Lung (tissue), 12 donors: Measurements from ENCODE around the gene GLO1. TPM values are rescaled to one million over a fixed set of nuclear protein-coding genes. Genes with fewer than 3 reads are reported as not detected.

Experiments used
- ATAC-seq: fragments of 200-7000 bp; cut with Tn5 transposase; one replicate; pipeline ENCODE4 v1.9.1; 2020; ENCODE audit warnings: moderate number of reproducible peaks; ENCODE audit not compliant: insufficient read depth, low FRiP score
- DNase-seq, 3 donors: peaks; one replicate each; pipeline ENCODE4 v3.0.0-alpha.2; 2013 to 2017
- H3K27ac ChIP-seq, 2 donors: one replicate each; pipeline ENCODE4 v1.5.1; 2013; ENCODE audit warnings: mild to moderate bottlenecking in 2 of 2, moderate library complexity in 2 of 2, control low read depth in 1 of 2, inconsistent platforms in 1 of 2, low read depth in 1 of 2, low read length in 1 of 2
- H3K27me3 ChIP-seq, 3 donors: one replicate each; pipeline ENCODE4 v1.5.1; 2013; ENCODE audit warnings: low read length in 2 of 3; ENCODE audit not compliant: control insufficient read depth in 3 of 3, insufficient read depth in 3 of 3
- H3K36me3 ChIP-seq, 4 donors: one replicate each; pipeline ENCODE4 v1.5.1; 2013; ENCODE audit warnings: low read length in 4 of 4, mild to moderate bottlenecking in 1 of 4, moderate library complexity in 1 of 4; ENCODE audit not compliant: control insufficient read depth in 4 of 4, insufficient read depth in 4 of 4
- H3K4me1 ChIP-seq, 5 donors: one replicate each; pipeline ENCODE4 v1.5.1; 2013; ENCODE audit warnings: low read length in 5 of 5, mild to moderate bottlenecking in 2 of 5, moderate library complexity in 1 of 5; ENCODE audit not compliant: control insufficient read depth in 5 of 5, insufficient read depth in 5 of 5
- H3K4me3 ChIP-seq: one replicate; pipeline ENCODE4 v1.5.1; 2013; ENCODE audit warnings: mild to moderate bottlenecking, control low read depth, moderate library complexity
- H3K9ac ChIP-seq, 2 donors: one replicate each; pipeline ENCODE4 v1.5.1; 2013; ENCODE audit warnings: low read length in 2 of 2, control low read depth in 1 of 2; ENCODE audit not compliant: insufficient read depth in 1 of 2
- H3K9me3 ChIP-seq, 4 donors: one replicate each; pipeline ENCODE4 v1.5.1; 2013; ENCODE audit warnings: low read length in 3 of 4, mild to moderate bottlenecking in 1 of 4, moderate library complexity in 1 of 4; ENCODE audit not compliant: control insufficient read depth in 4 of 4, insufficient read depth in 3 of 4
- WGBS, 2 donors: extraction: QIAGEN DNeasy Blood & Tissue Kit; methylation state at CpG; one replicate each; pipeline ENCODE4 v1.1.7; 2013; 5-methylcytosine and 5-hydroxymethylcytosine counted together
- polyA plus RNA-seq, 2 donors: library from polyadenylated mRNA; stranded (reverse); fragments of 200-250 nt; gene quantifications; one replicate each; pipeline ENCODE4 v1.2.1, GENCODE V29; 2013
- total RNA-seq, 2 donors: library from RNA; depleted of rRNA in 1 of 2; stranded (reverse); fragments of >200 nt in 1 of 2; gene quantifications; one replicate each; pipeline ENCODE4 v1.2.1, GENCODE V29; 2014 to 2021
- TF ChIP-seq, protein P1 (sequence below): IDR thresholded peaks from 2 replicates; pipeline ENCODE4 v1.5.1; 2012; ENCODE audit warnings: mild to moderate bottlenecking; ENCODE audit errors: control extremely low read depth, extremely low read depth
- donor health status: control.
- donor health status: control.
- donor health status: Bipolar disorder and iron deficiency.
- donor health status: healthy.
- donor health status: DM: yes; HTN: yes; CAD: no.

Gene GLO1
- total and polyA plus RNA-seq, 4 donors, result 54.9 to 131 (median 89.3) TPM

DNA sequence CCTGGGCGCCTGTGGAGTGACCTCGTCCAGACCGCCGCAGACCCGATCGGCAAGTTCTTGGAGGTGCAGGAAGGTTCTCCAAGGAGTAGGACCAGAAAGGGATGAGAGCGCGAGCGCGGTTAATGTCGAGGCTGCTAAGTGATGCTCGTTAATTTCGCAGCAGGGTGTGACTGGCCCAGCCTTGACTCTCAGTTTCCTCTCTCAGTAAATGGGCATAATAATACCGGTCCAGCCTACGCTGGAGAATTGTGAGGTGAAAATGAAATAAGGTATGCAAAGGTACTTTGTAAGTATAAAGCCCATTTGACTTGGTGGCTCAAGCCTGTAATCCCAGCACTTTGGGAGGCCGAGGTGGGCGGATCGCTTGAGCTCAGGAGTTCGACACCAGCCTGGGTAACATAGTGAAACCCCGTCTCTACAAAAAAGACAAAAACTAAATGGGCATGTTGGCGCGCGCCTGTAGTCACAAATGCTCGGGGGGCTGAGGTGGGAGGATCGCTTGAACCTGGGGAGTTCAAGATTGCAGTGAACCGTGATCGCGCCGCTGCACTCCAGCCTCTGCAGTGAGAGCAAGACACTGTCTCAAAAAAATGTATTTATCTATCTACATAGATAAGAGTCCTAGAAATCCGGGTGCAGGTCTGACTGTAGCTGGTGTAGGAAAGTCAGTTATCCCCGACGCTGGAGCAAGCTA is 62.6 kb downstream of the GLO1 start:
- Histone ChIP-seq H3K9me3 (no peaks in the 10 kb centered on the region), H3K4me3 (peak overlapping the region; percentile 82), H3K27me3 (no peaks in the 10 kb centered on the region), H3K4me1 (peaks cover 0 to 23% (median 2%) of the 10 kb centered on the region in 5 donors), H3K27ac (peak overlapping the region; percentile 69 to 88), H3K9ac (peak overlapping the region; percentile 93 to 95), H3K36me3 (no peaks in the 10 kb centered on the region)
- ATAC-seq (no peak), DNase-seq (peak; percentile 8 to 15 (median 15))
- TF ChIP-seq, protein P1, sequence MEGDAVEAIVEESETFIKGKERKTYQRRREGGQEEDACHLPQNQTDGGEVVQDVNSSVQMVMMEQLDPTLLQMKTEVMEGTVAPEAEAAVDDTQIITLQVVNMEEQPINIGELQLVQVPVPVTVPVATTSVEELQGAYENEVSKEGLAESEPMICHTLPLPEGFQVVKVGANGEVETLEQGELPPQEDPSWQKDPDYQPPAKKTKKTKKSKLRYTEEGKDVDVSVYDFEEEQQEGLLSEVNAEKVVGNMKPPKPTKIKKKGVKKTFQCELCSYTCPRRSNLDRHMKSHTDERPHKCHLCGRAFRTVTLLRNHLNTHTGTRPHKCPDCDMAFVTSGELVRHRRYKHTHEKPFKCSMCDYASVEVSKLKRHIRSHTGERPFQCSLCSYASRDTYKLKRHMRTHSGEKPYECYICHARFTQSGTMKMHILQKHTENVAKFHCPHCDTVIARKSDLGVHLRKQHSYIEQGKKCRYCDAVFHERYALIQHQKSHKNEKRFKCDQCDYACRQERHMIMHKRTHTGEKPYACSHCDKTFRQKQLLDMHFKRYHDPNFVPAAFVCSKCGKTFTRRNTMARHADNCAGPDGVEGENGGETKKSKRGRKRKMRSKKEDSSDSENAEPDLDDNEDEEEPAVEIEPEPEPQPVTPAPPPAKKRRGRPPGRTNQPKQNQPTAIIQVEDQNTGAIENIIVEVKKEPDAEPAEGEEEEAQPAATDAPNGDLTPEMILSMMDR, result no peak
- 10 to 13% methylated on average over 32 of the region's 32 CpGs for WGBS, 2 donors

DNA sequence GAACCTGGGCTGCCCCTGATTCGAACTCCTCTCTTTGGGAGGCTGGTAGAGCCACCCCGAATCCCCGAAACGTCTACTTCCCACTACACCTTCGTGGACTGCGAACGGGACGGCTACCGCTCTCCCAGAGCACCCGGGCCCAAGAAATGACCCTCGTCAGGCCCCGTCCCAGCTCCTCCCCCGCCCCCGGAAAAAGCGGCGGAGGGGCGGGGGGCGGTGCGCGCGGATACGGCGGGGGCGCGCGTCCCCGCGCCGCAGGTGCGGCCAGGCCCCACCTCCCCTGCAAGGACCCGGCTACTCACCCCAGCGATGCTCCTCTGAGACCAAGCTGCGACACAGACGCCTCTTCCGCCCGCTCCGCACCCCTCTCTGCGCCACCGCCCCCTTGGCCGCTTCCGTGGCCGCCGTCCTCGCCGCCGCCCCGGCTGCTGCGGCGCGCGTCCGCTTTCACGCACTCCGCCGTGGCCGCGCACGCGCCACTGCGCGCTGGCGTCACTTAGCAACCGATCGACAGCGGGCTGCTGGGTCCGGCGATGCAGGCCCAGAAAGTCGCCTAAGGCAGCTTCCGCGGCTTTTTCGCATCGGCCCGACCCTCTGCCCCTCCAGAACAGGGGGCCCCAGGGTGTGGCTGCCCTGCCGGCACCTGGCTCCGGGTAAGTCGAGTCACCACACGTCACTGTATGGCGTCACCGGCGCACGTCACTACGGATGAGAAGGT is 63.3 kb downstream of the GLO1 start, which contains the start of gene BTBD9:
Gene BTBD9, minus strand, starts transcription at position 432 of the 718 bp plus-strand sequence.
- Histone ChIP-seq H3K27me3 (no peaks in the 10 kb centered on the region), H3K9me3 (no peaks in the 10 kb centered on the region), H3K27ac (peak within 1 kb of the TSS; percentile 69 to 88), H3K4me3 (peak within 1 kb of the TSS; percentile 82), H3K36me3 (no peaks in the 10 kb centered on the region), H3K9ac (peak within 1 kb of the TSS; percentile 95 to 98), H3K4me1 (peaks cover 0 to 20% (median 1%) of the 10 kb centered on the region in 5 donors)
- DNase-seq (peak; percentile 89 to 96 (median 91)), ATAC-seq (peak; percentile 89)
- 0 to 1% methylated on average over 58 to 82 of the region's 82 CpGs for WGBS, 2 donors
- TF ChIP-seq, protein P1, result no peak

DNA sequence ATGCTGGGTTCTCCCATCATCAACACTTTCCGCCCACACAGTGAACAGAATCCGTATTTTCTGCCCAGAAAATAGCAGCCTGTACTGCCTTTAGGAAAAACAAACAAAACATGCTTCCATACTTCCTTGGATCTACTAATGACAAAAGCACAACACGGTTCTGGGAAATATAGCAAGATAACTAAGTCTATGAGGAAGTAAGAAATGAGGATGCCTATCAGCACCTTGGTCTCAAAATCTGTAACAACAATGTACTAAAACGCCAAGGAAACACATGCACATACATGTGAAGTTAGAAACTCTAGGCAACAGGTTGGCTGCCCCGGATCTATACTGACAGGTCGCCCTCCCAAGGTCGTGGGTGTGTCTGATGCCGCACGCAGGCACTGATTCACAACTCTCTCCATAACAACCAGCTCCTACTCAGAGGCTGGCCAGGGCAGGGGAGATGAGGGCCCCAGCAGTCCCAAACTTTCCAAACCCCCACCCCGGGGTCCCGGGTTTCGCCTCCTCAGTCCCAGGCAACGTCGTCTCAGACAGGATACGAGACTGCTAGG is 63.9 kb downstream of the GLO1 start:
- whole genome bisulfite sequencing, 2 donors, result 6 to 9% methylated on average over 15 of the region's 15 CpGs
- Histone ChIP-seq H3K36me3 (no peaks in the 10 kb centered on the region), H3K27ac (peak overlapping the region; percentile 69 to 88), H3K9ac (peak overlapping the region; percentile 95 to 98), H3K4me3 (peak overlapping the region; percentile 82), H3K4me1 (peaks cover 0 to 18% (median 1%) of the 10 kb centered on the region in 5 donors), H3K9me3 (no peaks in the 10 kb centered on the region), H3K27me3 (no peaks in the 10 kb centered on the region)
- TF ChIP-seq, protein P1, result no peak
- DNase-seq, result peak in 1 of 3 donors; percentile 43
- ATAC-seq, result peak; percentile 15
